ENCODE data around the gene ABCA1.

DNA sequence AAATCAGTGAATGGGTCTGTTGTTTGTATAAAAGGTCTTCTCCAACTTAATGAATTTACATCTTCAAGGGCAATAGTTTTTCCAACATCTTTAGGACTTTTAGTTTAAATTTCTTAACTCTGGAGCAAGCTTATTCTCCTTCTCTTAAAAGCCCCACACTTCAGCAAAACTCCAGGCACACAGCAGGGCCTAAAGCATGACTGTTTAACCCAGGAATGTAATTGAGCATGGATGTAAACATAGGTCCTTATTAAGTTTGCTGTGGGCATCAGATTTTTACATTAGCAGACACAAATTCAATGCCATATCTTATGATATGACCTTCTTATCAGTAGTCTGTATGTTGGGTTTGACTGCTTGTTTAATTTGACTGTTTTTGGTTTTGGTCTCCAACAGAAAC, 78.9 kb downstream of the ABCA1 start:
- TF ChIP-seq, protein P1, sequence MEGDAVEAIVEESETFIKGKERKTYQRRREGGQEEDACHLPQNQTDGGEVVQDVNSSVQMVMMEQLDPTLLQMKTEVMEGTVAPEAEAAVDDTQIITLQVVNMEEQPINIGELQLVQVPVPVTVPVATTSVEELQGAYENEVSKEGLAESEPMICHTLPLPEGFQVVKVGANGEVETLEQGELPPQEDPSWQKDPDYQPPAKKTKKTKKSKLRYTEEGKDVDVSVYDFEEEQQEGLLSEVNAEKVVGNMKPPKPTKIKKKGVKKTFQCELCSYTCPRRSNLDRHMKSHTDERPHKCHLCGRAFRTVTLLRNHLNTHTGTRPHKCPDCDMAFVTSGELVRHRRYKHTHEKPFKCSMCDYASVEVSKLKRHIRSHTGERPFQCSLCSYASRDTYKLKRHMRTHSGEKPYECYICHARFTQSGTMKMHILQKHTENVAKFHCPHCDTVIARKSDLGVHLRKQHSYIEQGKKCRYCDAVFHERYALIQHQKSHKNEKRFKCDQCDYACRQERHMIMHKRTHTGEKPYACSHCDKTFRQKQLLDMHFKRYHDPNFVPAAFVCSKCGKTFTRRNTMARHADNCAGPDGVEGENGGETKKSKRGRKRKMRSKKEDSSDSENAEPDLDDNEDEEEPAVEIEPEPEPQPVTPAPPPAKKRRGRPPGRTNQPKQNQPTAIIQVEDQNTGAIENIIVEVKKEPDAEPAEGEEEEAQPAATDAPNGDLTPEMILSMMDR (IDR thresholded peaks at IDR 0.05; ENCODE audit: borderline replicate concordance, extremely low read depth, low read length, poor library complexity, severe bottlenecking): no peak
- TF ChIP-seq EZH2 (IDR thresholded peaks at IDR 0.05; ENCODE audit: borderline replicate concordance, low read depth, low read length, severe bottlenecking): no peak

Data from DND-41 (cell line).